IPS-18a (cell line): ENCODE measurements around the gene CFAP61.

Experiments
- H3K27ac ChIP-seq: one replicate; pipeline ENCODE4 v1.5.1; 2013; ENCODE audit warnings: low read length
- H3K27me3 ChIP-seq: one replicate; pipeline ENCODE4 v1.6.1; 2013; ENCODE audit warnings: mild to moderate bottlenecking, low read length; ENCODE audit not compliant: control insufficient read depth, insufficient read depth
- H3K36me3 ChIP-seq: one replicate; pipeline ENCODE4 v1.6.1; 2013; ENCODE audit warnings: low read depth, low read length; ENCODE audit not compliant: control insufficient read depth
- H3K4me1 ChIP-seq: one replicate; pipeline ENCODE4 v1.6.1; 2013; ENCODE audit warnings: low read depth, low read length; ENCODE audit not compliant: control insufficient read depth
- H3K4me3 ChIP-seq: one replicate; pipeline ENCODE4 v1.5.1; 2013; ENCODE audit warnings: low read length
- H3K9ac ChIP-seq: one replicate; pipeline ENCODE4 v1.6.1; 2013; ENCODE audit warnings: mild to moderate bottlenecking, low read length, moderate library complexity
- H3K9me3 ChIP-seq: one replicate; pipeline ENCODE4 v1.6.1; 2013; ENCODE audit warnings: low read depth, low read length; ENCODE audit not compliant: control insufficient read depth

CFAP61 gene

GRCh38 chr20:20404633-20405032 is 352.3 kb downstream of the CFAP61 start:
- H3K9me3 ChIP-seq: no peaks in the 10 kb centered on the region
- no peaks in the 10 kb centered on the region for H3K27me3 ChIP-seq

GRCh38 chr20:20405623-20406022 is 353.3 kb downstream of the CFAP61 start:
- H3K27ac ChIP-seq: no peak overlapping the region
- H3K4me3 ChIP-seq: no peak overlapping the region
- peaks cover 20% of the 10 kb centered on the region for H3K4me1 ChIP-seq
- no peak overlapping the region for H3K9ac ChIP-seq
- H3K36me3 ChIP-seq: no peaks in the 10 kb centered on the region
- no peaks in the 10 kb centered on the region for H3K9me3 ChIP-seq
- H3K27me3 ChIP-seq: peaks cover 3% of the 10 kb centered on the region

More at GRCh38 chr20:20404633-20405032, 352.3 kb downstream of the CFAP61 start:
- peaks cover 15% of the 10 kb centered on the region for H3K4me1 ChIP-seq
- H3K9ac ChIP-seq: no peak overlapping the region
- no peak overlapping the region for H3K4me3 ChIP-seq
- H3K36me3 ChIP-seq: no peaks in the 10 kb centered on the region
- H3K27ac ChIP-seq: no peak overlapping the region

GRCh38 chr20:20406306-20406705 is 354.0 kb downstream of the CFAP61 start:
- Histone ChIP-seq H3K4me1 (peaks cover 26% of the 10 kb centered on the region), H3K27ac (no peak overlapping the region), H3K36me3 (no peaks in the 10 kb centered on the region), H3K9ac (no peak overlapping the region), H3K27me3 (peaks cover 10% of the 10 kb centered on the region), H3K9me3 (no peaks in the 10 kb centered on the region), H3K4me3 (no peak overlapping the region)

- Histone ChIP-seq H3K27me3 (peaks cover 28% of the 10 kb centered on the region), H3K27ac (no peak overlapping the region), H3K36me3 (no peaks in the 10 kb centered on the region), H3K4me1 (peaks cover 44% of the 10 kb centered on the region), H3K9me3 (no peaks in the 10 kb centered on the region), H3K4me3 (no peak overlapping the region), H3K9ac (no peak overlapping the region)
These were observed 355.8 kb downstream of the CFAP61 start for GRCh38 chr20:20407891-20408805.

GRCh38 chr20:20409331-20409730 is 357.0 kb downstream of the CFAP61 start:
- H3K36me3 ChIP-seq: no peaks in the 10 kb centered on the region
- H3K4me3 ChIP-seq: no peak overlapping the region
- no peak overlapping the region for H3K27ac ChIP-seq
- H3K4me1 ChIP-seq: peaks cover 50% of the 10 kb centered on the region
- no peak overlapping the region for H3K9ac ChIP-seq
- no peaks in the 10 kb centered on the region for H3K9me3 ChIP-seq
- peaks cover 31% of the 10 kb centered on the region for H3K27me3 ChIP-seq
